GM19372 (cell line): Measurements from ENCODE around the gene OXNAD1.

ENCODE experiments used
- ATAC-seq: cut with Tn5 transposase; IDR thresholded peaks from one replicate; pipeline ENCODE4 v1.9.1; 2021; ENCODE audit warnings: mild to moderate bottlenecking, low read depth, moderate library complexity; ENCODE audit not compliant: unreplicated experiment

The OXNAD1 gene

DNA sequence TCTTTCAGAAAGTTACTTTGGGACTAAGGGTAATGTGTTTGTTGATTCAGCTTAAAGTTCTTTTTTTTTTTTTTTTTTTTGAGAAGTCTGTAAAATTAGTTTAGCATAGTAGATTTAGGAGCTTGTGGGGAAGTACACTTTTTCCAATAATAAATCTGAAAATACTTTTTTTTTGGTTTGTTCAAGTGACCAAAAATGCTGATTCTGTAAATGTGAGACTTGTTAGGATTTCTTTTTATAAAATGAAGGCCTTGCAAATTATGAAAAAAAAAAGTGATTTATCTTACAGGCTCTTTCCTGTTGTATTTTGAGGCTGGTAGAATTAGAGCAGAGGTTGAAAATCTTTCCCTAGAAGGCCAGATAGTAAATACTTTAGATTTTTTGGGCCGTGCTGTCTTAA, 7.6 kb downstream of the OXNAD1 start:
- ATAC-seq: no peak

DNA sequence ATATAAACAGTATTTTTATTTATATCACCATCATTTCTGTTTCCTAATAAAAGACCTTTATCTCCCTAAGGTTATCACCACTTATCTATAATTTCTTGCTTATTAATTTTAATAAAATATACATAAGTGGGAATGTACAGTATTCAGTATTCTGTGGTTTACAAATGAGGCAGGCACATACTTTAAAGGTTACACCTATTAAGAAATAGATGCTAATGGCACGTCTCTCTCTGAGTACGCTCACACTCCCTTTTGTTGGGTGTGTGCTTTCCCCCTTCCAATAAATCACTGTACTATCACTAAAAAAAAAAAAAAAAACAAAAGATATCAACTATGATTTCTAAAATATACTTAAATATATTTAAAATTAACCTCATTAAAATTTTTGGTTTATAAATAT, 8.9 kb downstream of the OXNAD1 start:
- no peak for ATAC-seq

DNA sequence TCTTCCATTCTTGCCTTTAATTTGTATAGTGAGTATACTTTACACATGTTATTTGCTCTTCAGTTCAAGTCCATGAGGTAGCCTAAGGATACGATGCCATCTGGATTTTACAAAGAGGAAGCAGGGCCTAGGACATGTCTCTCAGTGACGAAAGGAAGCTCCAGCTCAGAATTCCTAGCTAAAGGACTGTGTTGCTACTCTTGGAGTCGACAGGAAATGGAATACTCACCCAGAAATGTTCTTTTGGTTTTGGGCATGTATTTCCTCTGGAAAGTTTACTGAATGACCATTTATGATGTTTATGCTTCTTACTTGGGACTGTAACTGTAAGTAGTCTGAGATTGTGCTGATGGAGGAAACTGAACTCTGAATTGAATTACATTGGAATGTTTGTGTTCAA, 12.5 kb downstream of the OXNAD1 start:
- no peak for ATAC-seq

DNA sequence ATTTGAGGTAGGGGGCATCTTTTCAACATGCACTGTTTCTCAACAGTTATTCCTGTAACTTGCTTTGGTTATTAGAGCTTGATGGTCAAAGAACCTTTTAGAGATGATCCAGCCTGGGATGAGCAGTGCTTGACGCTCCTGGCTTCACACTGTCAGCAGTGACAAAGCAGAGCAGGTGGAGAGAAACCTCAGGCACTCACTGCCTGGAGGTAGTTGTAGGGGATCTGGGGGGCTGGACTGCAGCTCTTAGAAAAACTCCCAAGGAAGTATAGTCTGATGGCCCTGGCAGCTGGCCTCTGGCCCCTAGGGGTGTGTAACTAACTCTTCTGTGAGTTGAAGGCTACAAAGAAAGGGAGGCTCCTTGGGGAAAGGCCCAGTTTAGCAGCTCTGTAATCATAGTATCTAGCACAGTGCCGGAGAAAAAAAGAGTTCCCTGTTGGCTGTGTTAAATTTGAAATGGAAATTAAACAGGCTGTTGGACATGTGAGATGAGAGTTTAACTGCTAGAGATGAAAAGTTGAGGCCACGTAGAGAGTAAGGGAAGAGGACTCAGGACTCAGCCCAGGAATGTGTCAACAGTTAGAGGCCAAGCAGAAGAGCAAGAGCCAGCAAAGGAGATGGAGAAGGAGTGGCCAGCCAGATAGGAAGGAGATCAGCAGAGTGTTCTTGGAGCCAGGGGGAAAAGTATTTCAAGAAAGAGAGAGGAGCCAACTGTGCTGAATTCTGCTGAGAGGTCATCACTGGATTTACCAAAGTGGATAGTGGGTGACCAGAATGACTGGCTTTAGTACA, 14.2 kb downstream of the OXNAD1 start:
- no peak for ATAC-seq

DNA sequence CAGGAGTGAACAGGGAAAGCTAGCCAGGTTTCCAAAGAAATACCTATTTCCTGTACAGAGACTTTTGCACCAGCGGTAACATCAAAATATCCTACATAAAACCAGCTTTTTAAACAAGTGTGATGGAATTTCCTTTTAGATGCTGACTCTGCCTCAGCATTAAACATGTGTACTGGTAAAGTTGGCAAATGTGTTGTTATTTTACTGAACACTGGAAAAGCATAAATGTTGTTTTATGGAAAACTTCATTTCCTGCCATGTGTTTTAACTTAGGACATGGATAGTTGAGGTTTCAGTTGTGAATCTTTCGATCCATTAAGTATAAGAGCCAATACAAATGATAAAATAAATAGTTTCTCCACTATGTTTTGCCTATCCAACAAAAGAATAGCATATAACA, 15.7 kb downstream of the OXNAD1 start:
- ATAC-seq: no peak

DNA sequence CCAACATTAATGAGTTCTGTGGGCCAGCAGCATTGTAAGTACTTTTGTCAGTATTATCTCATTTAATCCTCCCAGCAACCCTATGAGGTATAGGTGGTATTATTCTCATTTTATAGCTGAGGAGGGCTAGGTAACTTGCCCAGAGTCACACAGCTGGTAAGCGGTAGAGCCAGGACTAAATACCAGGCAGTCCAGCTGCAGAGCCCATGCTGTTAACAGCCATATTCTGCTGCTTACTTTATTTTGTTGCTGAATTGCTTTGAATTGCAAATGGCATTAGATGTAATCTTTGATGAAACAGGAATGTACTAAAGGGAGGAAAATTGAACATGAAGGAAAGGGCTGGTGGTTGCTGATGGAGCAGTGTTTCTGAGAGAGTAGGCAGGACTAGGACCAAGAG, 19.6 kb downstream of the OXNAD1 start:
- no peak for ATAC-seq

DNA sequence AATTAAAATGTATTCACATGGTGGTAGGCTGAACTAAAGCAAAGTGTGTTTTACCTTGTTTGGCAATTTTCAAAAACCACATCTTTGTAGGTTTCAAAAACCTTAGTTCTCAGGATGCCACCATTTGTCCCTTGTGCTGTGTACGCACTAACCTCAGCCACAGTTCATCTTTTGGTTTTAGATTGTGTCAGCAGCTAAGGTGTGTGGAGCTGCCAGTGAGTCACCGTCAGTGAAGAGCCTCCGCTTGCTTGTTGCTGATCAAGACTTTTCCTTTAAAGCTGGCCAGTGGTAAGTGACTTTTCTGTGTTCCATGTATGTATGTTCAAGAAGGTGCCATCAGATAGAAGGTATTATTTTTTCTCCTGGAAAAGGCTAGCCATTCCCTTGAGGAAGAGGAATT, 21.1 kb downstream of the OXNAD1 start:
- no peak for ATAC-seq

DNA sequence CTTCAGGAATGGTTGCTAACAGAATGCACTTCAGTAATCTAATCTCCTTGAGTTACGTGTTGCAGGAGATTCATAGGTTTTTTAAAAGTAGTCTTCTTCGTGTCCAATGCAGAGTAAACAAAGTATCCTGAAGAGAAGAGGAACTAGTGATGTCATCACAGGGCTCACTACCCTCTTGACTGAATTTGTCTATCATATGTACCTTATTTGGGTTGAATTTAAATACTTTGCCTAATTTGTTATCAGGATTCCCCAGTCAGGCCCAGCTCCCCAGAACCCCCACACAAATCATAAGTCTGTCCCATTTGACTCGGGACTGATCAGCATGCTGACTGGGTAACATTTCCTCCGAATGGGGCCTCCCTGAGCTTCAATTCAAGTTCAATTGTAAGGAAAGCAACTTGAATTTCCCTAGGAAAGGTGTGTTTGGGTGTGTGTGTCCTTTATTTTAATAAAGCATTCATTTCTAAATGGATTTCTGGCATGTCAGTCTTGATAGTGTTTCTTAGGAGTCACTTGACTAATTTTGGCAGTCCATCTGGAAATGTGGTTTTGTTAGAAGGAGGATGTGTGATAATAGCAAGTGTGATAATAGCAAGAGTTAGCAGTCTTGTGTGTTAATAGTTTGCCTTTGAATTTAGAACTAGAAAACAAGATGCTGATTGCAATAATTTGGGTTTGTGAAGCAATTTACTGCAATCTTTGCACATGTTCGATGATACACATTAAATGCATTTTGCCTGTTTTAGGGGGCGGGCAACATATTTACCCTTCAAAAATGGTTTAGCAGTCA, 21.9 kb downstream of the OXNAD1 start:
- no peak for ATAC-seq

DNA sequence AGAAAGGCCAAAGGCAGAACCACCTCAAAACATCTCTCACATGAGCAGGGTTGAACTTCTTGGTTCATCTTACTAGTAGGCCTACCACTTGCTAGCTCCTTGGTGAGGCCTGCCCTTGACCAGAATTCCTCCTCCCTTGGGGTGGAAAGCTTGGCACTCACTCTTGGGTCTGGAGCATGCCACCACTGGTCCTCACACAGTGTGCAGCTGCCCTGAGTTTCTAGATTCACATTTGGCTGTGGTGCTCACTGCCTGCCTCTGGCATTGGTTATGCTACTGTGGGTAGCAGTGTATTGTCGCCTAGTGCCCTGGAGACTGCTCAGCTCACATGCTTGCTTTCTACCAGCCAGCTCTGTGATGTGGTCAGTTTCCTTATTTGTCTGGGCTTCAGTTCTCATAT, 23.7 kb downstream of the OXNAD1 start:
- no peak for ATAC-seq

DNA sequence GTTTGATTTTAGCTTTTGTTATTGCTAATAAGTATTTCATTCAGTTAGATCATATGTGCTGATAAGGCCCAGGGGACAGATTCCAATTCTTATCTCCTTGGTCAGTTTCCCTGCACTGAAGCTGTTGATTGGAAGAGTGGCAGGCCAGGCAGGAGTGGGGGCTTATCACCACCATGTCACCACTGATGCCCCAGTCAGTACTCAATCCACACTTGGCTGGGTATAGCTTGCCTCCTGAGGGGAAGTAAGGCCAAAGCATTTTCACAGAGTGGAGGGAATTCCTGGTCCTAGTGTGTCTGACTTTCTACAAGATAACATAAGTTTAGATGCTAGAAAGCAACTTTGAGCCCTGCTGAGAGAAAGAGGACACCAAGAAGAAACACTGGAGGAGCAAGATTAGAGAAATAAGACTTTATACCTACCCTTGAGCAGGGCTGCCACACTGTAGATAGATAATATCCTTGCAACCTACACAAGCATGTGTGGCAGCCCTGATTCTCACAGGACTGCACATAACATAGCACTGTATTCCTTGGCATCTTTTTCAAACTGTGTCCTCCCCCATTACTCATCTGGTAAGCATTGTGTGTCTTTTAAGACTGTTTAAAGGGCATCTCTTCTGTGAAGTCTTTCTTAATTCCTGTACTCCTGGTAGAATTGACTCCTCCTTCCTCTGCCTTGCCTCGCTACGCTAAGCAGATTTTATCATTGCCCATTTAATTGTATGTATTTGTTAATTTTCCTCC, 24.3 kb downstream of the OXNAD1 start:
- ATAC-seq: no peak

DNA sequence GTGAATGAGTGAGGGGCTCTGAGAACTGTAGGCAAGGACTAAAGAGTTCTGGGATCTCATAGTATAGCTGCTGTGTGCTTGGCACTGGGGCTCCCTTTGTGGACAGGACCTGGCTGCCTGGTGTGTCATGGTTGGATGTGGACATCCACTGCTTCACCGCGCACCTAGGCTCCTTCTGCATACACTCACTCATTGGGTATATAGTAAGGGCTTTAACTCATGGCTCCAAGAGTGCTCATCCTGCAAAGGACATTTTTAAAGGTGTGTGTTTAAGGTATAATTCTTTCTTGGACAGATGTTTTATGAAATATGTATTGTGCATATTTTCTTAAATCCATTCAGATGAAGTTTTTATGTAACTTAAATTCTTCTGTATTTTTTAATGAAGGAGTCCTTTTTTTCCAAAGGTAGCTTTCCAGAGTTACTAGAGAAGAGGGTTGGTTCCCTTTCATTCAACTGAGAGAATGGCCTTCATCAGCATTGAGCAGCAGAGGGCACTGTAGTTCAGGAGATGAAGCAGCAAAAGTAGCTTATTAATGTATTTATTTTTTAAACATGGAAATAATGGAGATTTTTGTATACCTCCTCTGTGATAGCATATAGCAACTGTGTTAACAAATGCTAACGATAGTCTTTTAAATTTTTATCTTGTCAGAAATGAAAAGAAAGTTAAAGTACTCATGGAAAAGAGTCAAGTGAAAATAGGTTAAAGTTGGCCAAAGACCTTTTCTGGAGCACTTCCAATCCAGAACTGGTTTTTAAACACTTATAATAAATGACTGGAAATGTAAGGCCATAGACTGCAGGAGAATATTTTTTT, 25.2 kb downstream of the OXNAD1 start:
- ATAC-seq: no peak

DNA sequence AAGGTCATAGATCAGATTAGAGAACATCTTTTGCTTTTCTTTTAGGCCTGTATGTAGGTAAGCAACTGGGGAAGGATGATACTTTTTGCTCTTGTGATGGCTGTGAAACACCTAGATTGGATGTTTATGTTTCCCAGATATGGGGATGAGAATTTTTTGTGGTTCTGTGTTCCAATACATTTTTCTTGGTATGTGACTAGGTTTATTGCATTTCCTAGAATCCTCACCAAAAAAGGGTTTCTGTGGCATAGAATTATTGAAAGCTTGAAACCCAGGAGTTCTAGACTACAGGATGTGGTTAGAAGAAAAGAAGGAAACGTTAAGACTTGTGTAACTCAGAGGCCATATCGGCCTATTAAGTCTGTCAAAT, 25.8 kb downstream of the OXNAD1 start:
- ATAC-seq: no peak

DNA sequence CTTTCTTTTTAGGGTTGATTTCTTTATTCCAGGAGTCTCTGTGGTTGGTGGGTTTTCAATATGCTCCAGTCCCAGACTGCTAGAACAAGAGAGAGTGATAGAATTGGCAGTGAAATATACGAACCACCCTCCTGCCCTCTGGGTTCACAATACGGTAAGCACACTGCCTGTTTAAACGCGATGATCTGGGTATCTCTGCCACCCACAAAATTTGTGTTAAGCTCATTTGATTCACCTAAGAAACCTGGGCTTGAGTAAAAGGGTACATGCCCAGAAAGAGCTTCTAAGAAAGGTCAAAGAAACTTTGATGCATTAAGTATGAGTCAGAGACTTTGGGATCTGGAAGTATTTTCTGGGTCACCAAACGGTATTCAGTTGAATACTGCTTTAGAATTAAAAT, 29.8 kb downstream of the OXNAD1 start:
- ATAC-seq: no peak

DNA sequence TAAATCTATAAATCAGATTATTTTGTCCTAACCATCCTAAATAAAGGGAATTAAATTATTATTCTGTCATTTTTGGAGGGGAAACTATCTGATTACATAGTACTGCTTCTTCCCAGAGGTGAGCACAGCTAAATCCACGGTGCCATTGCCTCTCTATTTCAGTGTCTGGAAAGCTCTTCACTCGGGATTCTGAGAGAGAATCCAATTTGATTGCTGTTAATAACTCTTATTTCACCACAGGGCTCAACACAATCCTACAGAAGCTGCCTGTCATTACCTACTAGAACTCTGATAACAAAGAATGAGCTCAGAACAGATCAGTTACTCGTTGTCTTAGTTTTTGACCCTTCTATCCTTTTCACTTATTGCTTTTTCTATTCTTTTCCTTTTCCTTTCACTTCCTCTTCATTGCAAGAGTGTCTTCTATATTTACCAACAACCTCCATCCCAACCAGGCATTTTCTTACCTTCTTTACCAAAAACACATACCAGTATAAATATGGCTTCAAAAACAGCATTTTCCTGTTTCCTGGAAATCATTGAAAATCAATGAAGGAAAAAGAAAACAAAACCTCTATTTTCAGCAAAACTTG, 30.4 kb downstream of the OXNAD1 start:
- no peak for ATAC-seq

DNA sequence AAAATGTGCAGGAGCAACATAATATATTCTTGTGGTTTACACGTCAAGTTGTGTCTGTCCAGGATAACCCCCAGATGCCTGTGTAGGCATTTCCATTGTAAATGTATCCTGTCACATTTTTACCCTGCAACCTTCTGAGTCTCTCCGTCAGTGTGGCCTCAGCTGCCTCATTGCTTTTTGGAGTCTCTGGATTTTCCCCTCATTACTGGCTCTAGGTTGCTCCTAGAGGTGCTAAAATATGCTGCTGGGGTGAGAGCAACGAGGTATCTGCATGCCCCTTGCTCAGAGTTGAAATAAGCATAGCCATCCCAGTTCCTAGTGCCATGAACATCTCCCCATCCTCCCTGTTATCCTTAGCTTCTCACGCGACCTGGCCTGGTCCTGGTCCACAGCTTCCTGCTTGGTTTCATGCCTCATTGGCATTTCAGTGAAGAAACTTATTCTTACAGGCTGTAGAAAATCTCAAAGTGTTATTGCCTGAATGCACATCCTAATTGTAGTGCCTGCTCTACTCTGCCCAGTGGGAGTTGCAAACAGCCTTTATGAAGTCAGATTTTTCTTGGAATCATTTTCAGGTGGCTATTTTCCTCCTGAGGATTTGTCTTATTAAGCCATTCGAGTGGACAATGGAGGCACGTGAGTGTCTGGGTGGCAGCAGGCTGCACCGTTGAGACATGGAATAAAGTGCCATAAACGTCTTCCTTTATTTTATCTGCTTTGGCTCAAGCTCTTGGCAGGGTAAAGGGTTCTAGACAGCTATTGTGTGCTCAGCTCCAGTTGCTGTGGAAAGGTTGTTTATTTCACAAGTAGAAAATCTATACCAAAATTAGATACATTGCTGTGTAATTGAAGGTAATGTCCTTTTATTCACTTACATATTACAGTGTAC, 33.2 kb downstream of the OXNAD1 start:
- no peak for ATAC-seq

DNA sequence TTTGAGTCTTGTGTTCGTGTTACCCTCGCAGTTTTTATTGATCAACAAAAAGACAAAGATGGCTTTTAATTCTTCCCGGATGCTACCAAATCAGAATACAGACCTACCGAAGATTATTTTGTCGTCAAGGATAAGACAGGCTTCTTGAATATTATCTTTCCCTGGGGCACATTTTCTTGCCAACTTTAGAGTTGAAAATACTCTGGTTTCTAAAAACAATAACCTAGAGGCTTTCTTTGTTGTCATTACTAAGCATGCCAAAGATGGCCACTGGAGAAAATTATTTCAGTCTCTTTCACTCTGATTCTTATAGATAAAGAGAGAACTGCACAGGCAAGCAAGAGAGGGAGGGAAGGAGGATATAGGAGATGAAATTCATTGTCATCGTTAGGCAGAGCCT, 33.9 kb downstream of the OXNAD1 start:
- ATAC-seq: no peak

DNA sequence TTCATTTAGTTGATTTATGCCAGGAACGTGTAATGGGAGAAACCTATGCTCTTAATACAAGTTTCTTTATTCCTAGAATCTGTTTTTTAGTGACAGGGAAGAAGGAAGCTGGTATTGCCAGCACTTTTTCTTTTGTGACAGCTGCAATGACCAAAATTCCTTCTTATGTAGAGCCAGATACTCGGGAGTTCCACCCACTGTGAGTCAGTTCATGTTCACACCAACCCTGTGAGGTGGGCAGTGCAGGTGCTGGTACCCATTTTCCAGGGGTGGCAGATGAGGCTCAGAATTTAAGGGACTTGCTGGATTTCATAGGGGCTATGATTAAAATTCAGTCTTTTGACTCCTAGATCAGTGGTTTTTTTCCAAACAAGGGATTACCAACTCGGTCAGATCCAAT, 34.7 kb downstream of the OXNAD1 start:
- no peak for ATAC-seq

DNA sequence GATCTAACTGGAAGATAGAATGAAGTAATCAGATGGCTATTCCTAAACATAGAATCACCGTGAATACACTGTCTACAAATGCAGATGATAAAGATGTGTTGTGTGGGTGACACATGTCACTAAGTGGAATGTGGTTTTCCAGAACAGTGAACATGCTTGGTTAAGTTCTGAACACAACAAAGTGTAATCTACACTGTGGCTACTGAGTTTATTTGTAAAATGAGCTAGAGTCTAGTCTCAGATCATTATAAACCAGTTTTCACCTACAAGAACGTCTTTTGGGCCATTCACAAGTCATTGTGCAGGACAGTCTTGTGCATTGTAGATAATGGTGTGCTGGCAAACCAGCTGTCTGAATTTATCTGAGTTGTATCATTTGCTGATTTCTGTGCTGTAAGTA, 35.3 kb downstream of the OXNAD1 start:
- ATAC-seq: no peak

DNA sequence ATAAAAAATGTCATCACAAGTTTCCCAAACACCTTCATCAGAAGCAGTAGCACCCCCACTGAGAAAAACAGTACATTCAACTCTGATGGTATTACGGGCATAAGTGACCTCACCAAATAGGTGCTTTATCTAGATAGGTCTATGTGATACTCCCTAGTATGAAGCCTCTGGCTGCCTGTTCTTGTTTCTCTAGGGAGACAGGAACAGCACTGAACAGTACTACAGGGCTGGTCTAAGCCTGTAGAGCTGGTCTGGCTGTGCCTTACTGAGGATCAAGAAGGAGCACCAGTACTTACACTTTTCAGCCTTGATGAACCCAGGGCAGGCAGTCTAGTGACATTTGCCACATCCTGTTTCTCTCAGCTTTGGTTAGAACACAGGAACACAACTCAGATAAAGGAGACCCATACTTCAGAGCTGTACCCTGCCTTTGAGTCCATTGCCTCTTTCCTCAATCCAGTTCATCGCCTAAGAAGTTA, 35.9 kb downstream of the OXNAD1 start:
- peak; percentile 62 for ATAC-seq
